GM21423 (cell line): ENCODE results near the gene TCF7.
A peak's percentile ranks its signal among the peaks of the same experiment; 100 is the strongest.

ENCODE experiments used
- ATAC-seq: cut with Tn5 transposase; IDR thresholded peaks from one replicate; pipeline ENCODE4 v1.9.1; 2021; ENCODE audit warnings: mild to moderate bottlenecking, moderate library complexity; ENCODE audit not compliant: unreplicated experiment

TCF7 gene

GRCh38 chr5:134112726-134113362, 1.6 kb upstream of the TCF7 start:
- ATAC-seq, result no peak

- no peak for ATAC-seq
These were observed 1.1 kb upstream of the TCF7 start for GRCh38 chr5:134113363-134113889.

- ATAC-seq, result peak; percentile 2
These were observed 665 bp downstream of the TCF7 start for GRCh38 chr5:134114886-134115805.

GRCh38 chr5:134115806-134116175, 1.3 kb downstream of the TCF7 start:
- ATAC-seq, result no peak

GRCh38 chr5:134116286-134116685, 1.8 kb downstream of the TCF7 start:
- ATAC-seq, result no peak

- ATAC-seq, result no peak
These were observed 2.6 kb downstream of the TCF7 start for GRCh38 chr5:134116789-134117761.

- ATAC-seq, result no peak
These were observed 3.8 kb downstream of the TCF7 start for GRCh38 chr5:134118212-134118835.

GRCh38 chr5:134119720-134120119, 5.2 kb downstream of the TCF7 start:
- ATAC-seq, result no peak

GRCh38 chr5:134120386-134121138, 6.1 kb downstream of the TCF7 start:
- ATAC-seq, result no peak

GRCh38 chr5:134122530-134122929, 8.0 kb downstream of the TCF7 start:
- no peak for ATAC-seq

GRCh38 chr5:134123360-134123759, 8.9 kb downstream of the TCF7 start:
- ATAC-seq, result no peak

GRCh38 chr5:134124289-134125038, 10.0 kb downstream of the TCF7 start:
- no peak for ATAC-seq

- ATAC-seq, result no peak
These were observed 10.8 kb downstream of the TCF7 start for GRCh38 chr5:134125039-134126015.

GRCh38 chr5:134127376-134127861, 12.9 kb downstream of the TCF7 start:
- ATAC-seq, result peak; percentile 39

GRCh38 chr5:134127988-134128647, 13.6 kb downstream of the TCF7 start:
- ATAC-seq, result no peak

- no peak for ATAC-seq
These were observed 14.1 kb downstream of the TCF7 start for GRCh38 chr5:134128648-134128995.
